Omental fat pad (tissue), 4 donors: ENCODE results near the gene METTL3. TPM values are rescaled to one million over a fixed set of nuclear protein-coding genes. Genes with fewer than 3 reads are reported as not detected.

Source experiments
- ATAC-seq: fragments of 150-250 bp; one replicate; pipeline ENCODE4 v1.9.1; 2016; ENCODE audit warnings: mild to moderate bottlenecking, moderate library complexity; ENCODE audit not compliant: low FRiP score
- DNase-seq: peaks from one replicate; pipeline ENCODE4 v3.0.0-alpha.2; 2019; ENCODE audit warnings: low spot score
- CTCF ChIP-seq, 3 donors: fragments of 450-650 bp; IDR thresholded peaks; one replicate each; pipeline ENCODE4 v1.5.1; 2016 to 2017; ENCODE audit warnings: antibody characterized with exemption in 3 of 3, mild to moderate bottlenecking in 3 of 3, moderate library complexity in 2 of 3
- total RNA-seq, 4 donors: library from RNA; depleted of rRNA; stranded (reverse); fragments of >200 nt; gene quantifications; one replicate each; pipeline ENCODE4 v1.1.0, GENCODE V29; 2016

The METTL3 gene
- total RNA-seq, 4 donors from 2014 or later = 39.5 to 71.4 (median 47.4) TPM

- TF ChIP-seq CTCF (IDR thresholded peaks at IDR 0.05) = no peak
- DNase-seq = no peak
- ATAC-seq = peak; percentile 47
Observed at GRCh38 chr14:21475767-21476522, 35.2 kb downstream of the METTL3 start.

DNA sequence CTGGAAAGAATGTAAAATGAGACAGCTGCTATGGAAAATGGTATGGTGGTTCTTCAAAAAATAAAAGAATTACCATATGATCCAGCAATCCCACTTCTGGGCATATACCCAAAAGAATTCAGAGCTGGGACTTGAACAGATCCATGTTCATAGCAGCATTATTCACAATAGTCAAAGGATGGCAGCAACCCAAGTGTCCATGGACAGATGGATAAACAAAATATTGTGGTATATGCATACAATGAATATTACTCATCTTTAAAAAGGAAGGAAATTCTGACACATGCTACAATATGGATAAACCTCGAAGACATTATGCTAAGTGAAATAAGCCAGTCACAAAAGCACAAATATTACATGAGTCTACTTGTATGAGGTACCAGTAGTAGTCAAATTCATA is 43.5 kb downstream of the METTL3 start:
- no peak for DNase-seq
- no peak for ATAC-seq
- TF ChIP-seq CTCF (IDR thresholded peaks at IDR 0.05) = no peak

- DNase-seq = peak; percentile 94
- TF ChIP-seq CTCF (IDR thresholded peaks at IDR 0.05) = peak in 1 of 3 donors; percentile 2
- ATAC-seq = peak; percentile 100
Observed at GRCh38 chr14:21455912-21456667, 55.0 kb downstream of the METTL3 start, which contains the start of gene CHD8. CHD8 (minus strand) TSS chr14:21456123; CDS start chr14:21431643, 24,480 bp downstream.

DNA sequence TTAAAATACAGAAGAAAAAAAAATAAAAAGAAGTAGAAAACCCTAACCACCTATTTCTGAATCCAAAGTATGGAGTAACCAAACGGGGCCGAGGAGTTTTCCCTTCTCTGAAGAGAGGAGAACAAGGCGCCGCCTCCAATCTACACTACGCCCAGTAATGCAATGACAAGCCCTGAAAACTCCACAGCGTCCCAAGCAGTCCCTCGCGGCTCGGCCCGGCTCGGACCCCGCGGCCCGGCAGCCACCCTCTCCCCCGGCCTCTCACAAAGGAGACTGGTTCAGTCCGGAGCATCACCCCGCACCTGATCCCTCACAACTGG is 55.6 kb downstream of the METTL3 start:
- DNase-seq (no peak), ATAC-seq (peak; percentile 41)
- no peak for TF ChIP-seq CTCF (IDR thresholded peaks at IDR 0.05)

DNA sequence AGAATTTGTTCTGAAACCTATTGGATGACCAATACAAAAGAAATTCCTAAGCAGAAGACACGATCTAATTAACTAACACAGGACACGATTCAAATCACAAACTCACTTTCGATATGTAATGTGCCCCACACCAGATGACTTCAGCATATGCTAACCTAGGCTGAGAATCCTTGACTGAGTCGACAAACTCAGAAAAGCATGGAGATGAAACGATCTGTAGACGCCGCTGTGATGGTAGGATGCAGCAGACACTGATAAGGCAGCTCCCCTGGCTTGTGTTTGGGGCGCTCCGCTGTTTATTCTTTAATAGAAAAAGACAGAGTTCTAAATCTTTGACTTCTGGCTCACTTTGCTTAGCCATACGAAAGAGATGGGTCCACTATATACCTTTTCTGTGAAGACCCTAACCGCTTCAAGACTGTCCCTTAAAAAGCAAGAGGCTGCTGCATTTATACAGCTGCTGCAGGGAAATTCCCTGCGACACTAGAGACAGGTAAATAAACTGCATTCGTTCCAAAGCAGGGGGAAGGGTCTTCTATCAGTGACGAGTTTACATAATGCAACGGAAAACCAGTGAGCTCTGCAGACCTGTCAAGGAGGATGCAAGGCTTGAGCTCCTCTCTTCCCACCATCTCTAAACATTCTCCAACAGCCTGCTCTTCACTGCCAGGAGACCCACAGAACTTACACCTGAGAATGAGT is 56.1 kb downstream of the METTL3 start:
- no peak for ATAC-seq

DNA sequence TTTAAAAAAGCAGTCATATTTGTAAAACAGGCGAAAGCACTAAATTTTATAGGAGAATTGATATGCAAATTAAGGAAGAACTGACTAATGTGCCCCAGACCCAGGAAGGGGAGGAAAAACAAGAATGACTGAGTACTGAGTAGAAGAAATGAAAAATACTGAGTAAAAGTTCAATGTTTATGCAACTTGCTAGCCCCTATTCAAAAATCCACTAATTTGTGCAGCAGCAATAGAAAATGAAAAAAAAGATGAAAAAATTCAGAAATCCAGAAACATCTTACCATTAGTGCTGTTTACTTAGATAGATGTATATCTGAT is 61.3 kb downstream of the METTL3 start:
- ATAC-seq (no peak), DNase-seq (no peak)
- no peak for TF ChIP-seq CTCF (IDR thresholded peaks at IDR 0.05)

More for the DNA sequence above, 56.1 kb downstream of the METTL3 start:
- no peak for DNase-seq
- no peak for TF ChIP-seq CTCF (IDR thresholded peaks at IDR 0.05)

Other genes starting within 250 kb of the METTL3 start
- gene HNRNPC, start 241.9 kb downstream of the METTL3 start, total RNA-seq = 100 to 1,000 TPM; 361 to 619 (median 454) TPM
- 1 to 10 TPM in 1 of 4 donors, under 1 TPM in 3; 0.19 to 1.2 (median 0.53) TPM for gene RPGRIP1, start 231.3 kb downstream of the METTL3 start, total RNA-seq
- 10 to 100 TPM; 54.0 to 86.5 (median 60.3) TPM for gene SUPT16H, start 127.3 kb downstream of the METTL3 start, total RNA-seq
- gene CHD8, start 55.2 kb downstream of the METTL3 start, total RNA-seq = 10 to 100 TPM; 40.6 to 65.6 (median 54.7) TPM
- 10 to 100 TPM; 21.3 to 30.0 (median 25.6) TPM for gene RAB2B, start 34.4 kb downstream of the METTL3 start, total RNA-seq
- 10 to 100 TPM; 37.8 to 79.6 (median 56.8) TPM for gene TOX4, start 34.1 kb downstream of the METTL3 start, total RNA-seq
- gene SALL2, start 15.0 kb upstream of the METTL3 start, total RNA-seq = 1 to 10 TPM; 1.7 to 5.3 (median 3.9) TPM
- not detected for gene OR10G3, start 68.7 kb upstream of the METTL3 start, total RNA-seq
- not detected for gene OR10G2, start 123.6 kb upstream of the METTL3 start, total RNA-seq
- gene OR4E2, start 142.5 kb upstream of the METTL3 start, total RNA-seq = not detected
- gene OR4E1, start 162.5 kb upstream of the METTL3 start, total RNA-seq = not detected